Testis (tissue), 2 donors: Measurements from ENCODE around the gene TFAP2E.

ENCODE experiments used
- POLR2A ChIP-seq: fragments of 450-650 bp; IDR thresholded peaks from one replicate; pipeline ENCODE4 v1.6.1; 2017; ENCODE audit warnings: antibody characterized with exemption, mild to moderate bottlenecking, moderate library complexity
- TF ChIP-seq, protein P1 (sequence below), 3 experiments: fragments of 450-650 bp in 2 of 3; fragments of 200-600 bp in 1 of 3; sonication (generic) in 1 of 3; IDR thresholded peaks; one replicate each; pipeline ENCODE4 v1.5.1; 2016 to 2019; ENCODE audit warnings: antibody characterized with exemption in 3 of 3, mild to moderate bottlenecking in 2 of 3, moderate library complexity in 1 of 3

DNA sequence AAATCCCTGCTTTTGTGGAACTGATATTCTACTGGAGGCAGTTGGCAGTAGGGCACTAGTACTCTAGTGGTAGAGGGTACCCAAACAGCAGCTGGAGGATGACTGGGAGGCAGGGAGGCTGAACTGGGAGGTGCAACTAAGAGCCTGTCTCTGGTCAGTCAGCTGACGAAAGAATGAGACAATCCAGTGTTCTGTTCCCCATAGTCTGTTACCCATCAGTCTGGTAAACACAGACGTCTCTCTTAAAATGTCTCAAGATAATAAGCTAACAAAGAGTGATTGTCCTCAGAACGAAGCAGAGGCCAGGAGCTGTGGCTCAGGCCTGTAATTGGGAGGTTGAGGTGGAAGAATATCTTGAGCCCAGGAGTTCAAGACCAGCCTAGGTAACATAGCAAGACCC is 30.4 kb downstream of the TFAP2E start:
- TF ChIP-seq, protein P1, sequence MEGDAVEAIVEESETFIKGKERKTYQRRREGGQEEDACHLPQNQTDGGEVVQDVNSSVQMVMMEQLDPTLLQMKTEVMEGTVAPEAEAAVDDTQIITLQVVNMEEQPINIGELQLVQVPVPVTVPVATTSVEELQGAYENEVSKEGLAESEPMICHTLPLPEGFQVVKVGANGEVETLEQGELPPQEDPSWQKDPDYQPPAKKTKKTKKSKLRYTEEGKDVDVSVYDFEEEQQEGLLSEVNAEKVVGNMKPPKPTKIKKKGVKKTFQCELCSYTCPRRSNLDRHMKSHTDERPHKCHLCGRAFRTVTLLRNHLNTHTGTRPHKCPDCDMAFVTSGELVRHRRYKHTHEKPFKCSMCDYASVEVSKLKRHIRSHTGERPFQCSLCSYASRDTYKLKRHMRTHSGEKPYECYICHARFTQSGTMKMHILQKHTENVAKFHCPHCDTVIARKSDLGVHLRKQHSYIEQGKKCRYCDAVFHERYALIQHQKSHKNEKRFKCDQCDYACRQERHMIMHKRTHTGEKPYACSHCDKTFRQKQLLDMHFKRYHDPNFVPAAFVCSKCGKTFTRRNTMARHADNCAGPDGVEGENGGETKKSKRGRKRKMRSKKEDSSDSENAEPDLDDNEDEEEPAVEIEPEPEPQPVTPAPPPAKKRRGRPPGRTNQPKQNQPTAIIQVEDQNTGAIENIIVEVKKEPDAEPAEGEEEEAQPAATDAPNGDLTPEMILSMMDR (IDR thresholded peaks at IDR 0.05), result no peak
- TF ChIP-seq POLR2A, result no peak
